Measurements from ENCODE around the gene KRTAP10-9.
"Not testable (repeated sequence)": the region's sequence is repeated elsewhere in the genome, so short reads cannot be mapped to it uniquely, and the experiment has no call there.

KRTAP10-9 gene

GRCh38 chr21:44615466-44615865 lies 11.4 kb upstream of the KRTAP10-9 start:
- no peak for DNase-seq (ENCODE audit: low spot score)

GRCh38 chr21:44615911-44616590 lies 10.8 kb upstream of the KRTAP10-9 start:
- no peak for DNase-seq (ENCODE audit: low spot score)

GRCh38 chr21:44616591-44616926 lies 10.3 kb upstream of the KRTAP10-9 start:
- DNase-seq (ENCODE audit: low spot score) = no peak

- DNase-seq (ENCODE audit: low spot score) = no peak
These were observed 9.8 kb upstream of the KRTAP10-9 start for GRCh38 chr21:44617071-44617501.

- peak; percentile 37 for DNase-seq (ENCODE audit: low spot score)
These were observed 8.4 kb upstream of the KRTAP10-9 start for GRCh38 chr21:44618504-44618903.

GRCh38 chr21:44618909-44619308 lies 8.0 kb upstream of the KRTAP10-9 start:
- DNase-seq (ENCODE audit: low spot score) = no peak

- DNase-seq (ENCODE audit: low spot score) = no peak
These were observed 7.0 kb upstream of the KRTAP10-9 start for GRCh38 chr21:44619886-44620285.

- DNase-seq (ENCODE audit: low spot score) = no peak
These were observed 3.3 kb upstream of the KRTAP10-9 start for GRCh38 chr21:44623575-44623974.

GRCh38 chr21:44625756-44626155 lies 1.1 kb upstream of the KRTAP10-9 start:
- no peak for DNase-seq (ENCODE audit: low spot score)

GRCh38 chr21:44626262-44626661 lies 631 bp upstream of the KRTAP10-9 start:
- DNase-seq (ENCODE audit: low spot score) = no peak

GRCh38 chr21:44627181-44627822 lies 409 bp downstream of the KRTAP10-9 start:
- DNase-seq (ENCODE audit: low spot score) = not testable (repeated sequence)

- DNase-seq (ENCODE audit: low spot score) = not testable (repeated sequence)
These were observed 939 bp downstream of the KRTAP10-9 start for GRCh38 chr21:44627831-44628233.

- no peak for DNase-seq (ENCODE audit: low spot score)
These were observed 2.0 kb downstream of the KRTAP10-9 start for GRCh38 chr21:44628707-44629391.

GRCh38 chr21:44630440-44630839 lies 3.5 kb downstream of the KRTAP10-9 start:
- DNase-seq (ENCODE audit: low spot score) = no peak

GRCh38 chr21:44632067-44632466 lies 5.2 kb downstream of the KRTAP10-9 start:
- DNase-seq (ENCODE audit: low spot score) = no peak

GRCh38 chr21:44636209-44637017 lies 9.5 kb downstream of the KRTAP10-9 start:
- DNase-seq (ENCODE audit: low spot score) = no peak

GRCh38 chr21:44637018-44637850 lies 10.3 kb downstream of the KRTAP10-9 start, which contains the start of gene KRTAP10-10:
KRTAP10-10 (plus strand) TSS chr21:44637356; CDS start chr21:44637418, 62 bp downstream.
- no peak for DNase-seq (ENCODE audit: low spot score)

GRCh38 chr21:44637851-44638348 lies 11.0 kb downstream of the KRTAP10-9 start:
- DNase-seq (ENCODE audit: low spot score) = not testable (repeated sequence)

- DNase-seq (ENCODE audit: low spot score) = not testable (repeated sequence)
These were observed 11.8 kb downstream of the KRTAP10-9 start for GRCh38 chr21:44638506-44639330.

GRCh38 chr21:44639331-44639655 lies 12.4 kb downstream of the KRTAP10-9 start:
- DNase-seq (ENCODE audit: low spot score) = no peak

Measured in HuH-7 (cell line).